Calu3 (cell line): Measurements from ENCODE around the gene CEP128. TPM values are rescaled to one million over a fixed set of nuclear protein-coding genes. Genes with fewer than 3 reads are reported as not detected.

Experiments
- BruUV-seq: library from RNA; stranded (reverse); fragments of 400-500 nt; replicated peaks from 2 replicates; lab custom pipeline; 2021; lab: Mats Ljungman, UMichigan
- CTCF ChIA-PET: fragments of 300-600 bp; sonication (Branson Sonifier 250); formaldehyde crosslinking; loops from one replicate; lab custom pipeline; 2022; ENCODE audit warnings: antibody characterized with exemption; lab: Charles Lee
- DNase-seq: peaks from one replicate; pipeline ENCODE4 v3.0.0; 2022
- H3K27ac Mint-ChIP-seq: one replicate; pipeline ENCODE4 v1.8.0; 2022; ENCODE audit warnings: mixed read lengths; ENCODE audit not compliant: unreplicated experiment
- H3K27me3 Mint-ChIP-seq: one replicate; pipeline ENCODE4 v1.8.0; 2022; ENCODE audit warnings: mixed read lengths; ENCODE audit not compliant: unreplicated experiment
- H3K36me3 Mint-ChIP-seq: one replicate; pipeline ENCODE4 v1.8.0; 2022; ENCODE audit warnings: mild to moderate bottlenecking, moderate library complexity, mixed read lengths; ENCODE audit not compliant: insufficient read depth, unreplicated experiment
- H3K4me1 Mint-ChIP-seq: one replicate; pipeline ENCODE4 v1.8.0; 2022; ENCODE audit warnings: mild to moderate bottlenecking, low read depth, mixed read lengths; ENCODE audit not compliant: unreplicated experiment
- H3K4me3 Mint-ChIP-seq: one replicate; pipeline ENCODE4 v1.8.0; 2022; ENCODE audit warnings: mild to moderate bottlenecking, low read depth, moderate library complexity, mixed read lengths; ENCODE audit not compliant: unreplicated experiment
- H3K9me3 Mint-ChIP-seq: one replicate; pipeline ENCODE4 v1.8.0; 2022; ENCODE audit warnings: low read depth, mixed read lengths; ENCODE audit not compliant: unreplicated experiment
- intact Hi-C: fragments of 100-400 bp; cut with micrococcal nuclease; formaldehyde crosslinking; loops from one replicate; pipeline ENCODE4 v1.10.0; 2022; ENCODE audit not compliant: unreplicated experiment
- total RNA-seq: library from RNA; stranded (reverse); gene quantifications from 2 replicates; pipeline ENCODE4 v1.2.3, GENCODE V29; 2022
- TF ChIP-seq, protein P1 (sequence below): fragments of 200-600 bp; IDR thresholded peaks from one replicate; pipeline ENCODE4 v1.8.0; 2022; ENCODE audit warnings: antibody characterized with exemption; ENCODE audit not compliant: unreplicated experiment

Gene CEP128
- total RNA-seq, 1 experiment from 2014 or later: 22.9 TPM

- DNase-seq: no peak
- no peaks in the 10 kb centered on the region for H3K4me1 Mint-ChIP-seq
- no peaks in the 10 kb centered on the region for H3K27me3 Mint-ChIP-seq
- no peaks in the 10 kb centered on the region for H3K36me3 Mint-ChIP-seq
- TF ChIP-seq, protein P1, sequence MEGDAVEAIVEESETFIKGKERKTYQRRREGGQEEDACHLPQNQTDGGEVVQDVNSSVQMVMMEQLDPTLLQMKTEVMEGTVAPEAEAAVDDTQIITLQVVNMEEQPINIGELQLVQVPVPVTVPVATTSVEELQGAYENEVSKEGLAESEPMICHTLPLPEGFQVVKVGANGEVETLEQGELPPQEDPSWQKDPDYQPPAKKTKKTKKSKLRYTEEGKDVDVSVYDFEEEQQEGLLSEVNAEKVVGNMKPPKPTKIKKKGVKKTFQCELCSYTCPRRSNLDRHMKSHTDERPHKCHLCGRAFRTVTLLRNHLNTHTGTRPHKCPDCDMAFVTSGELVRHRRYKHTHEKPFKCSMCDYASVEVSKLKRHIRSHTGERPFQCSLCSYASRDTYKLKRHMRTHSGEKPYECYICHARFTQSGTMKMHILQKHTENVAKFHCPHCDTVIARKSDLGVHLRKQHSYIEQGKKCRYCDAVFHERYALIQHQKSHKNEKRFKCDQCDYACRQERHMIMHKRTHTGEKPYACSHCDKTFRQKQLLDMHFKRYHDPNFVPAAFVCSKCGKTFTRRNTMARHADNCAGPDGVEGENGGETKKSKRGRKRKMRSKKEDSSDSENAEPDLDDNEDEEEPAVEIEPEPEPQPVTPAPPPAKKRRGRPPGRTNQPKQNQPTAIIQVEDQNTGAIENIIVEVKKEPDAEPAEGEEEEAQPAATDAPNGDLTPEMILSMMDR: no peak
- no TSS peak for BruUV-seq
- H3K9me3 Mint-ChIP-seq: no peaks in the 10 kb centered on the region
- H3K4me3 Mint-ChIP-seq: no peak overlapping the region
- no peak overlapping the region for H3K27ac Mint-ChIP-seq
- intact Hi-C loops: no loop called here
- CTCF ChIA-PET: no interaction called here
These were observed 171.2 kb downstream of the CEP128 start for GRCh38 chr14:80770114-80770908.

GRCh38 chr14:80768646-80769045 is 172.9 kb downstream of the CEP128 start:
- H3K9me3 Mint-ChIP-seq: no peaks in the 10 kb centered on the region
- DNase-seq: no peak
- H3K4me1 Mint-ChIP-seq: no peaks in the 10 kb centered on the region
- BruUV-seq: no TSS peak
- TF ChIP-seq, protein P1: no peak
- intact Hi-C loops: no loop called here
- no peak overlapping the region for H3K27ac Mint-ChIP-seq
- no peaks in the 10 kb centered on the region for H3K36me3 Mint-ChIP-seq
- CTCF ChIA-PET: no interaction called here
- H3K27me3 Mint-ChIP-seq: no peaks in the 10 kb centered on the region
- H3K4me3 Mint-ChIP-seq: no peak overlapping the region

DNA sequence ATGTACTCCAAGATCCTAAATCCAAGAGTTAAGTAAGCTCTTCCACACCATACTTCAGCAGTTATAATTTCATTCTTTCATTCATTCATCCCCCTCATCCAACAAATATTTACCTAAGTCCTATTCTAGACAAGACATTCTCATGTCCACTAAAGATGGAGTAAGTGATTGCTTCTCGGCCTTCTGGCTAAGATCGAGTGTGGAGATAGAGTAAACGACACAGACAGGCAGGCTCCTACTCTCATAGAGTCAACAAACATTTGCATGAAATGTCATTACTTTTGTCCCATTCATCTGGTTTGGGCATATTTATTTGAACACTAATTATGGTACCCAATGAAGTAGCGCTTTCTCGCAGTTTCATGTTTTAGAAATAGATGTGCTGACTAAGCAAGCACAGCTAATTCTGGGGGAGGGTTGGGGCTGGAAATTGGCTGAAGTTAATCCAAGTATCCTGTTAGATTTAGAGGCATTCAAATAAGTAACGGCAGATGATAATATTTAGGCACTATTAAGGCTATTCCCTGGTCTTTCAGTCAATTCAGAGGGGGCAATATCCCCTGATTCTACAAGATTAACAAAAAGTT is 176.5 kb downstream of the CEP128 start:
- Mint-ChIP-seq H3K4me1 (no peaks in the 10 kb centered on the region), H3K4me3 (no peak overlapping the region), H3K27ac (no peak overlapping the region), H3K36me3 (no peaks in the 10 kb centered on the region), H3K9me3 (no peaks in the 10 kb centered on the region), H3K27me3 (no peaks in the 10 kb centered on the region)
- intact Hi-C loops: no loop called here
- no TSS peak for BruUV-seq
- DNase-seq: no peak
- CTCF ChIA-PET: interaction anchor here (0.7 kb wide), 1 partner anchor 178 kb away, joined by 4 read pairs; no protein-coding TSS in a partner anchor
- TF ChIP-seq, protein P1: no peak

- CTCF ChIA-PET: interaction anchor here (0.7 kb wide), 1 partner anchor 177 kb away, joined by 4 read pairs; no protein-coding TSS in a partner anchor
- Mint-ChIP-seq H3K36me3 (no peaks in the 10 kb centered on the region), H3K4me1 (no peaks in the 10 kb centered on the region), H3K9me3 (no peaks in the 10 kb centered on the region), H3K27ac (no peak overlapping the region), H3K27me3 (no peaks in the 10 kb centered on the region), H3K4me3 (no peak overlapping the region)
- intact Hi-C loops: no loop called here
- TF ChIP-seq, protein P1: no peak
- no peak for DNase-seq
- BruUV-seq: no TSS peak
These were observed 177.0 kb downstream of the CEP128 start for GRCh38 chr14:80764496-80764895.
